NB4 (cell line): ENCODE results near the gene GNB5.

ENCODE experiments used
- CTCF ChIP-seq: IDR thresholded peaks from one replicate; pipeline ENCODE4 v1.5.1; 2012; ENCODE audit warnings: low read depth, low read length
- POLR2A ChIP-seq: IDR thresholded peaks from 2 replicates; pipeline ENCODE4 v1.6.1; 2011; ENCODE audit warnings: mild to moderate bottlenecking; ENCODE audit not compliant: insufficient read length; ENCODE audit errors: extremely low read depth

- TF ChIP-seq CTCF (no peak), POLR2A (no peak)
Measured at GRCh38 chr15:52204657-52205056, 13.5 kb upstream of the GNB5 start.
